ENCODE measurements around the gene NOX5. TPM values are rescaled to one million over a fixed set of nuclear protein-coding genes. Genes with fewer than 3 reads are reported as not detected.

NOX5 gene
- total and polyA plus RNA-seq, 8 donors, result under 0.01 to 0.92 (median 0.18) TPM; not detected in 2

DNA sequence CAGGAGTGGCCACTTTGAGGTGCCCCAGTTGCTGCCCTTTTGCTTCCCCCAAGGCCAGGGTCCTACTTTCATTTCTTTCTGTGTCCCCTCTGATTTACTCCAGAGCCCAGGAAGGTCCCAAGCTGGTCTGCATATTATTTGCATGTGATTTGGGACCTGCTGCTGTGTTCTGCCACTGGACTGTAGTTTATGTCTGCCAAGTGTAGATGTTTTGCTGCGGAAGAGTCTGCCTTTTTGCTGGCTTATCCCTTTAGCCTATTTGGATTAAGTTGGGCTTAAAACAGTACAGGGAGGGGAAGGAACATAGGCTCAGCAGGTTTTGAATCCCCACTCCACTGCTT, 21.4 kb downstream of the NOX5 start:
- Histone ChIP-seq H3K4me3 (no peak overlapping the region), H3K36me3 (no peaks in the 10 kb centered on the region), H3K9me3 (no peaks in the 10 kb centered on the region), H3K27ac (no peak overlapping the region), H3K27me3 (peaks cover 0 to 37% (median 0%) of the 10 kb centered on the region in 3 donors), H3K4me1 (peaks cover 7 to 9% (median 8%) of the 10 kb centered on the region in 4 donors)
- WGBS, 5 donors, result 63 to 84% (median 75%) methylated on average over 1 of the region's 1 CpG
- DNase-seq, result no peak
- intact Hi-C loops (cut with DNase I; ENCODE audit: low total_unique reads), result no loop called here
- TF ChIP-seq POLR2AphosphoS5 (IDR thresholded peaks at IDR 0.05), result no peak

DNA sequence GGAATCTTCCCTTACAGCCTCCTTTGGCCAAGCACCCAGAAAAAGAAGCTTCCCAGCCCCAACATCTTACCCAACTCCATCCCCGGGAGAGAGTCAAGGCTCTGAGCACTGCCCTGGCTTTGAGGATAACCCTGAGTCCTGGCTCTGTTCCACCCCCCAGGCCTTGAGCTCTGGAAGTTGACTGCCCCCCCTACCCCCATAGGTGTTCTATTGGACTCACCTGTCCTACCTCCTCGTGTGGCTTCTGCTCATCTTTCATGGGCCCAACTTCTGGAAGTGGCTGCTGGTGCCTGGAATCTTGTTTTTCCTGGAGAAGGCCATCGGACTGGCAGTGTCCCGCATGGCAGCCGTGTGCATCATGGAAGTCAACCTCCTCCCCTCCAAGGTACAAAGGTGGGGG, 22.3 kb downstream of the NOX5 start:
- intact Hi-C loops (cut with DNase I; ENCODE audit: low total_unique reads), result no loop called here
- no peaks in the 10 kb centered on the region for H3K36me3 ChIP-seq
- WGBS, 5 donors, result 86 to 94% (median 88%) methylated on average over 5 of the region's 5 CpGs

GRCh38 chr15:69037482-69037881, 23.0 kb downstream of the NOX5 start:
- Histone ChIP-seq H3K9me3 (no peaks in the 10 kb centered on the region), H3K27me3 (peaks cover 0 to 21% (median 0%) of the 10 kb centered on the region in 3 donors), H3K4me3 (no peak overlapping the region), H3K36me3 (no peaks in the 10 kb centered on the region), H3K27ac (no peak overlapping the region), H3K4me1 (no peaks in the 10 kb centered on the region)
- intact Hi-C loops (cut with DNase I; ENCODE audit: low total_unique reads), result no loop called here
- DNase-seq, result no peak
- TF ChIP-seq CTCF (IDR thresholded peaks at IDR 0.05) (no peak), POLR2AphosphoS5 (IDR thresholded peaks at IDR 0.05) (no peak), POLR2A (IDR thresholded peaks at IDR 0.05) (no peak), EP300 (IDR thresholded peaks at IDR 0.05) (no peak)

More for the DNA sequence above, 22.3 kb downstream of the NOX5 start:
- H3K4me1 ChIP-seq, result peaks cover 2 to 4% (median 3%) of the 10 kb centered on the region in 4 donors
- peaks cover 0 to 27% (median 0%) of the 10 kb centered on the region in 3 donors for H3K27me3 ChIP-seq
- H3K9me3 ChIP-seq, result no peaks in the 10 kb centered on the region
- TF ChIP-seq POLR2A (IDR thresholded peaks at IDR 0.05), result no peak
- no peak for TF ChIP-seq CTCF (IDR thresholded peaks at IDR 0.05)
- TF ChIP-seq EP300 (IDR thresholded peaks at IDR 0.05), result no peak
- no peak for TF ChIP-seq POLR2AphosphoS5 (IDR thresholded peaks at IDR 0.05)
- H3K27ac ChIP-seq, result no peak overlapping the region
- no peak for DNase-seq
- H3K4me3 ChIP-seq, result no peak overlapping the region

- Histone ChIP-seq H3K36me3 (no peaks in the 10 kb centered on the region), H3K9me3 (no peaks in the 10 kb centered on the region), H3K4me3 (no peak overlapping the region), H3K27me3 (peaks cover 0 to 16% (median 0%) of the 10 kb centered on the region in 3 donors), H3K27ac (no peak overlapping the region), H3K4me1 (no peaks in the 10 kb centered on the region)
- TF ChIP-seq POLR2A (IDR thresholded peaks at IDR 0.05) (no peak), POLR2AphosphoS5 (IDR thresholded peaks at IDR 0.05) (no peak), CTCF (IDR thresholded peaks at IDR 0.05) (no peak), EP300 (IDR thresholded peaks at IDR 0.05) (no peak)
- intact Hi-C loops (cut with DNase I; ENCODE audit: low total_unique reads), result no loop called here
- no peak for DNase-seq
- 85 to 92% (median 91%) methylated on average over 5 of the region's 5 CpGs for WGBS, 5 donors
These were observed 23.5 kb downstream of the NOX5 start for GRCh38 chr15:69037977-69038376.

DNA sequence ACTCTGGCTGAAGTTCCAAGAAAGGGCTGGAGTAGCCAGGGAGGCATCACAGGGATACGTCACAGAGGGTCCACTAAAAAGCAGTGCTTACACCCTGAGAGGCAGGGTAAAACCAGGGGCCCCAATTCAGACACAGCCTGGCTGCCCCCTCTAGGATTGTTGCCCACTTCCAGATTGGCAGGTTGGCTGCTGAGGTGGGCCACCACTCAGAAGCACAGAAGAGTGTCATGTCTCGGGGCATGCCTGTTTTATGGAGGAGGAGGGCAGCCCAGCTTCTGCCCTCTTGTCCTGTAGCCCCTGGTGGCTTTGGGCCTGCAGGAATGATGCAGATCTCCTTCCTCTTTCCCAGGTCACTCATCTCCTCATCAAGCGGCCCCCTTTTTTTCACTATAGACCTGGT, 24.0 kb downstream of the NOX5 start:
- no peak overlapping the region for H3K27ac ChIP-seq
- no peaks in the 10 kb centered on the region for H3K4me1 ChIP-seq
- H3K27me3 ChIP-seq, result peaks cover 0 to 11% (median 0%) of the 10 kb centered on the region in 3 donors
- TF ChIP-seq POLR2AphosphoS5 (IDR thresholded peaks at IDR 0.05), result no peak
- no peak for TF ChIP-seq CTCF (IDR thresholded peaks at IDR 0.05)
- TF ChIP-seq EP300 (IDR thresholded peaks at IDR 0.05), result no peak
- TF ChIP-seq POLR2A (IDR thresholded peaks at IDR 0.05), result no peak
- H3K4me3 ChIP-seq, result no peak overlapping the region
- DNase-seq, result no peak
- no peaks in the 10 kb centered on the region for H3K36me3 ChIP-seq
- intact Hi-C loops (cut with DNase I; ENCODE audit: low total_unique reads), result no loop called here
- 90 to 96% (median 96%) methylated on average over 3 of the region's 3 CpGs for WGBS, 5 donors
- no peaks in the 10 kb centered on the region for H3K9me3 ChIP-seq

Data from stomach (tissue), 9 donors.